Epidermal melanocyte (primary cell): ENCODE data around the gene NCCRP1.

ENCODE experiments used
- DNase-seq: peaks from one replicate; pipeline ENCODE4 v3.0.0; 2011; ENCODE audit warnings: low spot score; ENCODE audit not compliant: insufficient read length

The NCCRP1 gene

GRCh38 chr19:39164289-39164688, 32.5 kb upstream of the NCCRP1 start:
- DNase-seq, result no peak

- DNase-seq, result no peak
These were observed 30.9 kb upstream of the NCCRP1 start for GRCh38 chr19:39165857-39166256.

DNA sequence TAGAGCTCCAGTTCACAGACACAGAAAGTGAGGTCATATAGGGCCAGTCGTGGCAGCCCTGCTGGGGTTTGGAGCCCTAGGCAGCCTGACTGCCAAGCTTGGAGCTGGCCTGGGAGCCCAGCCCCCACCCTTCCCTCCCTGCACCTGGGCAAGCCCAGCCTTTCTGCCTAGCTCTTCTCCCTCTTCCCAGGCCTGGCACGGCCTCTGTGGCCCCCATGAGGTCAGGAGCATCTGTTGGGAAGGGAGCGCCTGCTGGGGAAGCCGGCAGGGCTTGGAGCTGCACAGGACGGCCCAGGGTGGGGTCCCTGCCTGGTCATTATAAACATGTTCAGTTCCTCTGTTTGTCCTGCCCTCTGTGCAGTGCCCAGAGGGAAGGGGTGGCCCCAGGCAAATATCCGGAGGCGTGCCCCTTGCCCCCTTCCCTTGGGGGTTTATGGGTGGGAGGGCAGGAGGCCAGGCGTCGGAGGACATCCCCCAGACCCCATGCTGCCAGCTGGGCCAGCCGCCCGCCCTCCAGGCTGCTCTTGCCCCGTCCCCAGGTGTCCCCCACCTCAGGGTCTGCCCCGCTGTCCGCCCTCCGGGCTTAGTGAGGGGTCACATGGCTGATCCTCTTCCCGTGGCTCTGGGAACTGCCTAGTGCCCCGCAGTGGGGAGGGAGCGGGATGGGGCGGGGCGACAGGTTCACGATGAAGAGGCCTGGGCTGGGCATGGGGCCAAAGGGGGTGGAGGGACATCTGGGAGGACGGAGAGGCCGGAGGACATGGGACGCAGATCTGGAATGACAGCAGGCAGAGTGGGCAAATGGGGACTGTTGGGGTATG, 30.0 kb upstream of the NCCRP1 start:
- no peak for DNase-seq

DNA sequence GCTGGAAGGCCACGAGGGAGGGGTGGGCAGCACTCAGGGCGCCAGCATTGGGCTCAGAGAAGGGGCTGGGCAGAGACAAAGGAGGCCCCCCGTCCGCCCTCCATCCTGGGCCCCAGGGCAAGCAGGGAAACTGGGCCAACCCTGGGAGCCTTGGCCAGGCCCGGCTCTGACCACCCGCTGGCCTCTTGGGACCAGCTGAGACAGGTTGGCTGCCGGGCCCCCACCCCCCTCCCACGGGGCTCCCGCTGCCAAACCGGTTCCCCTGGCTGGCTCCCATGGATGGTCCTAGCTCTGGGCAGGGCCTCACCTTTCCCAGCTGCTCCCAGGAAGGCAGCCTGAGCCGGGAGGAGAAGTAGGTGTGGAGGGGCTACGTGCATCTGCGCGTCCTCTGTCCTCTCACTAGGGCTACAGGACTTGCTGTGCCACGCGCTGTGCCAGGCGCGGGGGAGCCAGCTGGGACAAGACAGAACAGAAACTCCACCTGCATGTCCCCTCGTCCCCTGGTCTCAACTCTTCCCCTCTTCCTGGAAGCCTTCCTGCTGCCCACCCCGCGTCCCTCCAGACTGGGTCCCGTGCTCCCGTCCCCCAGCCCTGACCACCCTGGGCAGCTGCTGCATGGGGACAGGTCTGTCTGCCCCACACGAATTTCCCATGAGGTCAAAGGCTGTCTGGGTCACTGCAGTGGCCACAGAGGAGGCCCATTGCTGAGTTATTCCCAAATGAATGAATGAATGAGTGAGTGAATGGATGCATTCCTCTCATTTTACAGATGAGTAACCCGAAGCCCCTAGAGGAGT, 29.1 kb upstream of the NCCRP1 start:
- no peak for DNase-seq

- DNase-seq, result no peak
These were observed 28.3 kb upstream of the NCCRP1 start for GRCh38 chr19:39168258-39169142.

- no peak for DNase-seq
These were observed 27.5 kb upstream of the NCCRP1 start for GRCh38 chr19:39169143-39169810.

DNA sequence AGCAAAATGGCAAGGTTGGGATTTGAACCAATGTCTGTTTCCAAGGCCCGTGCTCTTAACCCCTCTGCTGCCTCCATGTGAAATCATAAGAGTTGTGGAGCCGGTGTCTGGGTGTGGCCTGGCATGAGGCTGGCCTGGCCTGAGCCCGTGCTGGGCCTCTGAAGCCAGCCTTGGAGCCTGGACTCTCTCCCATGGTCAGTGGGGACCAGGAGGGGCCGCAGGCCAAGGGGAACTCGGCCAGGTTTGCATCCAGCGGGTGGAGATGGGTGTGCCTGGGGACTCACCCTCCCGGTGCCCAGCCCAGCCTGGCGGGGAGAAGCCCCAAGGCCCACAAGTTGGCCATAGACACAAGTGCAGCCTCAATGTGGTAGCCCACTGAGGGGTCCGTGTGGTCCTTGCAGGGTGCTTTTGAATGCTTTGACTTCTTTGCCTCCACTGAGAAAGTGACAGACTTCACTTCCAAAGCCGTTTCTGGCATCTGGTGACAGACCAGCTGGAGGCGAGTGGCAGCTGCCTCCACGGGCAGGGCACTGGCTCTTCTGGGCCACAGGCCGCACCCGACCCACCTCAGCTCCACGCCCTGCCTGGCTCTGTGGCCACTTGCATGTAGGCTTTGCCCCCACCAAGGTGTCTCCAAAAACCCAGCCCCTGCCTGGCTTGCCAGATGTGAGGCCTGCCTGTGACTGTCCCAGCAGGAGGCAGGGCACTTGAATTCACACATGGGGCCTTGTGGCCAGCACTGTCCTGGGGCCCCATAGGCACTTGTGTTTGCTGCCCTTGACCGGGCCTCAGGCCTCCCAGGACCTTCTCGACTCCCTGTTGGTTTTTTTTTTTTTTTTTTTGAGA, 26.2 kb upstream of the NCCRP1 start:
- DNase-seq, result no peak

- no peak for DNase-seq
These were observed 25.0 kb upstream of the NCCRP1 start for GRCh38 chr19:39171479-39172465.

GRCh38 chr19:39172700-39173501, 23.9 kb upstream of the NCCRP1 start:
- DNase-seq, result no peak

GRCh38 chr19:39173502-39173991, 23.2 kb upstream of the NCCRP1 start:
- DNase-seq, result no peak

DNA sequence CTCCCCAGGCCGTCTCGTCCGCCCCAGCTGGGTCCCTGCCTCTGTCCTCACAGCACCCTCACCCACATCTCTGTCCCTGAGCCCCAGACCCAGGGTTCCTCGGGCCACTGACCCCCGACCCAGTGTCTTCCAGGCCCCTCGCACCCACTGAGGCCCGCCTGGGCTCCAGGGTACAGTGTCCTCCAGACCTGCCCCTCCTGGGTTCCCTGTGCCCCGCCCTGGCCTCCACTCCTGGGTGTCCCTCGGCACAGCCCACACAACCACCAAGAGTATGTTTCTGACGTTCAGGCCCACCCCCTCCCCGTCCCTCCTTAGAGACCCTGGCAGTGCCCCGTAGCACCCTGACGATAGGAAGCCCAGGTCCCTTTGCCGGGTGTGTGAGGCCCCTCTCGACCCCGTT, 22.6 kb upstream of the NCCRP1 start:
- DNase-seq, result no peak

DNA sequence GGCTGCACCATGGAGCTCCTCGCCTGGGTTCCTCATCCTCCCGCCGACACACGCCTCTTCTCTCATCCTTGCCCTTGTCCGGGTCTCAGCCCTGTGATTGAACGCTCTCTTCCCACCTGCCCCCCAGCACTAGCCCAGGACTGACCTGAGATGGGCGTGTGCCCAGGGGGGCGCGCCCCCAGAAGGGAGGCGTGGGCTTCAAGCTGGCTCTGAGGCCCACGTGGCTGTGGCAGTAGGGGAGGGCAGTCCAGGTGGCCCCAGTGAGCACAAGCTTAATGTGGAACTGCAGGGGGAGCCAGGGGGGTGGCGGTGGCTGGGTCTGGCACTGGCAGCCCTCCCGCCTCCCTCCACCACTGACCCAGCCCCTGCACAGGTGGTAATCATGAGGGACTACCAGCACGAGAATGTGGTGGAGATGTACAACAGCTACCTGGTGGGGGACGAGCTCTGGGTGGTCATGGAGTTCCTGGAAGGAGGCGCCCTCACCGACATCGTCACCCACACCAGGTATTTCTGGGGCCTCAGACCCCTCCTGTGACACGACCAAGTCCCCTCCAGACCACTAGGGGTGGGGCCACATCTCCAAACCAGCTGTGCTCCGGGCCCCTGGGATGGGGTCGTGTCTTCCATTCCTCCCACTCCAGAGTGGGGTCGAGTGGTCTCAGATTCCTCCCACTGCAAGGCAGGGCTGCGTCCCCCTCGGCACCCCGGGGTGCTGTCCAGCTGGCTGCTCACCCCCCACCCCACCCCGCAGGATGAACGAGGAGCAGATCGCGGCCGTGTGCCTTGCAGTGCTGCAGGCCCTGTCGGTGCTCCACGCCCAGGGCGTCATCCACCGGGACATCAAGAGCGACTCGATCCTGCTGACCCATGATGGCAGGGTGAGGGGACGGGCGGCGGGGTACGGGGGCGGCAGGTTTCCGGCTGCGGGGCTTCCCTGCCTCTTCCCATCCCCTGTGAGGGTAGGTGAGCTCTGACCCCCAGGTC, 21.9 kb upstream of the NCCRP1 start:
- no peak for DNase-seq

DNA sequence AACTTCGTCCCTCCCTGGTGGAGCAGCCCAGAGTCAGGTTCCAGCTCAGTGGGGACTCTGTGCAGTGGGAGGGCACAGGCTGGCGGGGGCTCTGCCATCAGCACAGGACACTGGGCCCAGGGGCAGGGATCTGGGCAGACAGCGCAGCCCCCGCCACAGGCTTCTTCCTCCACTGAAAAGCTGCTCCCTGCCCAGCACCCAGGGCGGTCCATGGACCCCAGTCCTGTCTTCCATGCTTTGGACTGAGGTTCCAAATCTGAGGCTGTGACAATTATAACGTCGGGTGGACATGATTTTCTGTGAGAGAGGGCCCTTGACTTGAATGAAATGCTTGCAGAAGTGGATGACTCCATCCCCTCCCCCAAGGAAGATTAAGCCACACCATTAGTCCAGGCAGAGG, 21.2 kb upstream of the NCCRP1 start:
- no peak for DNase-seq

GRCh38 chr19:39177110-39177699, 19.6 kb upstream of the NCCRP1 start:
- DNase-seq, result no peak

DNA sequence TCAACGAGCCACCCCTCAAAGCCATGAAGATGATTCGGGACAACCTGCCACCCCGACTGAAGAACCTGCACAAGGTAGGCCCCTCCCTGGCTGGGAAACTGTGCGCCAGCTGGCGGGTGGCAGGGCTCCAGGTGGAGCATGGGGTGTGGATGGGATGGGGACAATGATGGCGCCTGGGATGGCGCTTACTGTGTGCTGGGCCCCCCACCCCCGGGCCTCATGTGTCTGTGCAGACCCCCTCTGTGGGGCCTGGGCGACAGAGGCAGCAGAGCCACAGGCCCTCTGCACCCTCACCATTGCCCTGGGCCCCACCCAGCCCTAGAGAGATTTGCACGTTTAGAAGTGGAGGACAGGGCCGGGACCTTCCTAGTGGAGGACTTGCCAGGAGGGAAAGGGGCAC, 19.0 kb upstream of the NCCRP1 start:
- no peak for DNase-seq

DNA sequence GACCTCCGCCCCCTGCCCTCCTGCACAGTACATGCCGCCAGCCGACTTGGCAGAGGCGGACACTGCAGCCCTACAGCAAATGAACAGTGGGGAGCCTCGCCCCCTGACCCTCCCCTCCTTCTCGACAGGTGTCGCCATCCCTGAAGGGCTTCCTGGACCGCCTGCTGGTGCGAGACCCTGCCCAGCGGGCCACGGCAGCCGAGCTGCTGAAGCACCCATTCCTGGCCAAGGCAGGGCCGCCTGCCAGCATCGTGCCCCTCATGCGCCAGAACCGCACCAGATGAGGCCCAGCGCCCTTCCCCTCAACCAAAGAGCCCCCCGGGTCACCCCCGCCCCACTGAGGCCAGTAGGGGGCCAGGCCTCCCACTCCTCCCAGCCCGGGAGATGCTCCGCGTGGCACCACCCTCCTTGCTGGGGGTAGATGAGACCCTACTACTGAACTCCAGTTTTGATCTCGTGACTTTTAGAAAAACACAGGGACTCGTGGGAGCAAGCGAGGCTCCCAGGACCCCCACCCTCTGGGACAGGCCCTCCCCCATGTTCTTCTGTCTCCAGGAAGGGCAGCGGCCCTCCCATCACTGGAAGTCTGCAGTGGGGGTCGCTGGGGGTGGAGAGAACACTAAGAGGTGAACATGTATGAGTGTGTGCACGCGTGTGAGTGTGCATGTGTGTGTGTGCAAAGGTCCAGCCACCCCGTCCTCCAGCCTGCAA, 18.3 kb upstream of the NCCRP1 start:
- DNase-seq, result no peak
